ENCODE results near the gene NDUFV2.

DNA sequence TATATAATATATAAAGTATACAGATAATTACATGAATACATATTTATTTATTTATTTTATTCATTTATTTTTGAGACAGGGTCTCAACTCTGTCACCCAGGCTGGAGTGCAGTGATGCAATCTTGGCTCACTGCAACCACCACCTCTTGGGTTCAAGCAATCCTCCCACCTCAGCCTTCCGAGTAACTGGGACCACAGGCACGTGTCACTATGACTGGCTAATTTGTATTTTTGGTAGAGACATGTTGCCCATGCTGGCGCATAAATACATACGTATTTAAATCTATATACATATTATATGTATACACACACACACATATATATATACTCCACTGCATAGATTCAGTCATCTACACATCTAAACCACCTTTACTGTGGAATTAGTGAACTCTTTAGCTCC, 20.6 kb upstream of the NDUFV2 start:
- TF ChIP-seq, protein P1, sequence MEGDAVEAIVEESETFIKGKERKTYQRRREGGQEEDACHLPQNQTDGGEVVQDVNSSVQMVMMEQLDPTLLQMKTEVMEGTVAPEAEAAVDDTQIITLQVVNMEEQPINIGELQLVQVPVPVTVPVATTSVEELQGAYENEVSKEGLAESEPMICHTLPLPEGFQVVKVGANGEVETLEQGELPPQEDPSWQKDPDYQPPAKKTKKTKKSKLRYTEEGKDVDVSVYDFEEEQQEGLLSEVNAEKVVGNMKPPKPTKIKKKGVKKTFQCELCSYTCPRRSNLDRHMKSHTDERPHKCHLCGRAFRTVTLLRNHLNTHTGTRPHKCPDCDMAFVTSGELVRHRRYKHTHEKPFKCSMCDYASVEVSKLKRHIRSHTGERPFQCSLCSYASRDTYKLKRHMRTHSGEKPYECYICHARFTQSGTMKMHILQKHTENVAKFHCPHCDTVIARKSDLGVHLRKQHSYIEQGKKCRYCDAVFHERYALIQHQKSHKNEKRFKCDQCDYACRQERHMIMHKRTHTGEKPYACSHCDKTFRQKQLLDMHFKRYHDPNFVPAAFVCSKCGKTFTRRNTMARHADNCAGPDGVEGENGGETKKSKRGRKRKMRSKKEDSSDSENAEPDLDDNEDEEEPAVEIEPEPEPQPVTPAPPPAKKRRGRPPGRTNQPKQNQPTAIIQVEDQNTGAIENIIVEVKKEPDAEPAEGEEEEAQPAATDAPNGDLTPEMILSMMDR (conservative IDR thresholded peaks at IDR 0.05): no peak
- no peak for TF ChIP-seq EZH2 (IDR thresholded peaks at IDR 0.05; ENCODE audit: low read depth)

Data from PC-9 (cell line).